GM12878 (cell line): ENCODE measurements around the gene PFKFB3. TPM values are rescaled to one million over a fixed set of nuclear protein-coding genes. Genes with fewer than 3 reads are reported as not detected.

Source experiments
- ATF7 ChIP-seq: fragments of 450-650 bp; IDR thresholded peaks from 2 replicates; pipeline ENCODE4 v1.6.1; 2016; ENCODE audit warnings: low read depth, mild to moderate bottlenecking
- BMI1 ChIP-seq: fragments of 450-650 bp; IDR thresholded peaks from 2 replicates; pipeline ENCODE4 v1.6.1; 2016; ENCODE audit warnings: mild to moderate bottlenecking, moderate library complexity, borderline replicate concordance
- CBFB ChIP-seq: IDR thresholded peaks from 2 replicates; pipeline ENCODE4 v1.6.1; 2016; ENCODE audit warnings: antibody characterized with exemption, low read depth
- ELK1 ChIP-seq: IDR thresholded peaks from 2 replicates; pipeline ENCODE4 v1.6.1; 2012; ENCODE audit warnings: low read depth, low read length, improper control_type of control experiment
- GABPA ChIP-seq: IDR thresholded peaks from 2 replicates; pipeline ENCODE4 v1.6.1; 2014; ENCODE audit warnings: antibody characterized with exemption, low read depth, mild to moderate bottlenecking, inconsistent platforms
- MAX ChIP-seq: IDR thresholded peaks from 2 replicates; pipeline ENCODE4 v1.6.1; 2012; ENCODE audit warnings: low read depth, low read length, improper control_type of control experiment
- MEF2A ChIP-seq: IDR thresholded peaks from 2 replicates; pipeline ENCODE4 v1.6.1; 2011; ENCODE audit warnings: low read depth, mild to moderate bottlenecking, low read length, moderate library complexity; ENCODE audit not compliant: insufficient read depth
- MYB ChIP-seq: fragments of 150-350 bp; IDR thresholded peaks from 2 replicates; pipeline ENCODE4 v1.6.1; 2014; ENCODE audit warnings: mild to moderate bottlenecking, low read depth, low read length, borderline replicate concordance
- NFYB ChIP-seq: IDR thresholded peaks from 2 replicates; pipeline ENCODE4 v1.6.1; 2011; ENCODE audit warnings: low read depth, mild to moderate bottlenecking, low read length, improper control_type of control experiment, moderate library complexity; ENCODE audit not compliant: insufficient read depth
- NKRF ChIP-seq: fragments of 450-650 bp; conservative IDR thresholded peaks from 2 replicates; pipeline ENCODE4 v1.6.1; 2017; ENCODE audit warnings: mild to moderate bottlenecking, moderate library complexity
- NR2C2 ChIP-seq: IDR thresholded peaks from 2 replicates; pipeline ENCODE4 v1.6.1; 2011; ENCODE audit warnings: borderline replicate concordance, low read depth; ENCODE audit not compliant: control insufficient read depth, insufficient read length
- RB1 ChIP-seq: fragments of 450-650 bp; formaldehyde crosslinking; IDR thresholded peaks from 2 replicates; pipeline ENCODE4 v1.6.1; 2017; ENCODE audit warnings: mild to moderate bottlenecking, borderline replicate concordance
- REST ChIP-seq: IDR thresholded peaks from 2 replicates; pipeline ENCODE4 v1.6.1; 2012; ENCODE audit warnings: mild to moderate bottlenecking, low read depth, low read length
- SKIL ChIP-seq: fragments of 450-650 bp; IDR thresholded peaks from 2 replicates; pipeline ENCODE4 v1.6.1; 2017; ENCODE audit warnings: mild to moderate bottlenecking, low read depth, inconsistent platforms; ENCODE audit not compliant: poor library complexity, severe bottlenecking
- SMC3 ChIP-seq: IDR thresholded peaks from 2 replicates; pipeline ENCODE4 v1.6.1; 2011; ENCODE audit warnings: low read length, improper control_type of control experiment, borderline replicate concordance
- ZBTB4 ChIP-seq: fragments of 450-650 bp; formaldehyde crosslinking; IDR thresholded peaks from 2 replicates; pipeline ENCODE4 v1.4.0; 2022; ENCODE audit warnings: mild to moderate bottlenecking, moderate library complexity
- ZNF207 ChIP-seq: fragments of 450-650 bp; IDR thresholded peaks from 2 replicates; pipeline ENCODE4 v1.6.1; 2014; ENCODE audit warnings: antibody characterized with exemption, mild to moderate bottlenecking, borderline replicate concordance
- polyA plus RNA-seq, 11 experiments: library from polyadenylated mRNA; depleted of rRNA in 4 of 11; unstranded in 6 of 11; stranded (reverse) in 5 of 11; fragments of >200 nt; fragmentation: Nextera tagmentation in 4 of 11; fragmentation: Illumina TruSeq in 1 of 11; extraction: Ambion mirVana in 4 of 11; extraction: Trizol in 1 of 11; gene quantifications; 1 replicate in 1 of 11; 2 replicates in 10 of 11; pipeline versions ENCODE4 v1.2.1 to v1.2.3, GENCODE V29; 2011 to 2016; ENCODE audit warnings: inconsistent platforms in 2 of 11, missing spikeins in 2 of 11, low read depth in 1 of 11
- total RNA-seq, 4 experiments: library from RNA; depleted of rRNA in 3 of 4; stranded (reverse); fragments of >200 nt in 3 of 4; fragmentation: Illumina TruSeq in 1 of 4; extraction: Trizol in 1 of 4; gene quantifications; 2 replicates each; pipeline versions ENCODE4 v1.2.1 to v1.2.3, GENCODE V29; 2013 to 2021

PFKFB3 gene
- total and polyA plus RNA-seq, 10 of the 15 experiments (the other 5 are each of a cell fraction or from before 2014, with no cell fraction given) = 1.6 to 46.7 (median 13.7) TPM

- no peak for TF ChIP-seq NR2C2
- TF ChIP-seq ZBTB4 (CRISPR knock-in tag) = no peak
- no peak for TF ChIP-seq ATF7
- TF ChIP-seq GABPA = no peak
- TF ChIP-seq ELK1 = no peak
- no peak for TF ChIP-seq SKIL
- TF ChIP-seq RB1 = peak; percentile 74; the same call in 1 of the 2 replicates
- TF ChIP-seq MEF2A = no peak
- TF ChIP-seq REST = no peak
- peak; percentile 70; the same call in 1 of the 2 replicates for TF ChIP-seq MAX
- TF ChIP-seq SMC3 = no peak
- no peak for TF ChIP-seq CBFB
- no peak for TF ChIP-seq BMI1
- TF ChIP-seq NKRF = peak; percentile 42; the same call in 1 of the 2 replicates
- TF ChIP-seq ZNF207 = no peak
- TF ChIP-seq NFYB = peak; percentile 64; the same call in 1 of the 2 replicates
- no peak for TF ChIP-seq MYB
Observed at GRCh38 chr10:6201516-6201975, 1.2 kb upstream of the PFKFB3 start (continued).
